Ovary (tissue), 9 donors: ENCODE measurements around the gene NIN. TPM values are rescaled to one million over a fixed set of nuclear protein-coding genes. Genes with fewer than 3 reads are reported as not detected.

Experiments used
- DNase-seq, 5 donors: peaks; one replicate each; pipeline ENCODE4 v3.0.0-alpha.2; 2019 to 2020
- H3K27ac ChIP-seq, 2 donors: fragments of 200-600 bp; one replicate each; pipeline versions ENCODE4 v1.5.1 to v1.8.0; 2019 to 2022
- H3K27me3 ChIP-seq: fragments of 200-600 bp; one replicate; pipeline ENCODE4 v1.8.0; 2022
- H3K36me3 ChIP-seq: fragments of 200-600 bp; sonication (generic); one replicate; pipeline ENCODE4 v1.5.1; 2019
- H3K4me1 ChIP-seq: one replicate; pipeline ENCODE4 v1.8.1; 2013; ENCODE audit warnings: mild to moderate bottlenecking, moderate library complexity; ENCODE audit not compliant: insufficient read depth
- H3K4me3 ChIP-seq: fragments of 200-600 bp; sonication (generic); one replicate; pipeline ENCODE4 v1.5.1; 2017
- H3K9me3 ChIP-seq, 2 donors: fragments of 200-600 bp in 1 of 2; sonication (generic) in 1 of 2; one replicate each; pipeline versions ENCODE4 v1.5.1 to v1.8.1; 2013 to 2019; ENCODE audit warnings: mild to moderate bottlenecking in 1 of 2, moderate library complexity in 1 of 2
- EP300 ChIP-seq: sonication (generic); formaldehyde crosslinking; IDR thresholded peaks from one replicate; pipeline ENCODE4 v1.6.1; 2017; ENCODE audit warnings: antibody characterized with exemption
- POLR2A ChIP-seq: fragments of 450-650 bp; IDR thresholded peaks from one replicate; pipeline ENCODE4 v1.6.1; 2017; ENCODE audit warnings: antibody characterized with exemption, mild to moderate bottlenecking, moderate library complexity
- WGBS, 3 donors: extraction: QIAGEN DNeasy Blood & Tissue Kit in 1 of 3; methylation state at CpG; one replicate each; pipeline versions ENCODE4 v1.1.5 to v1.1.7; 2013 to 2017; 5-methylcytosine and 5-hydroxymethylcytosine counted together
- intact Hi-C, 4 donors: fragments of 100-400 bp; cut with DNase I; formaldehyde crosslinking; loops; one replicate each; pipeline versions ENCODE4 v1.11.0 to v1.15.1; 2022 to 2023
- polyA plus RNA-seq, 2 donors: library from polyadenylated mRNA; stranded (reverse); fragments of 200-250 nt in 1 of 2; fragments of 350-450 nt in 1 of 2; fragmentation: Illumina TruSeq in 1 of 2; extraction: RNeasy Lipid Tissue Mini Kit (QIAGEN cat#74804) in 1 of 2; gene quantifications; one replicate each; pipeline ENCODE4 v1.2.3, GENCODE V29; 2013 to 2014
- total RNA-seq, 7 donors: library from RNA; depleted of rRNA in 2 of 7; stranded (reverse); fragments of >200 nt in 2 of 7; fragmentation: NEBNext Ultra II Directional in 3 of 7; extraction: Animal tissue kit (Norgen Biotek cat#: 25700) in 3 of 7; gene quantifications; one replicate each; pipeline versions ENCODE4 v1.1.0 to v1.2.4, GENCODE V29; 2016 to 2023
- TF ChIP-seq, protein P1 (sequence below), 3 donors: fragments of 450-650 bp in 2 of 3; fragments of 200-600 bp in 1 of 3; IDR thresholded peaks; one replicate each; pipeline versions ENCODE4 v1.5.1 to v1.8.0; 2016 to 2022; ENCODE audit warnings: antibody characterized with exemption in 3 of 3, mild to moderate bottlenecking in 1 of 3
- donor health status: DM: no; HTN: no; CAD: no; lungs with moderate emphysema.
- donor health status: DM: no; HTN: no; CAD: no.
- donor health status: Bipolar disorder and iron deficiency.
- donor health status: DM: yes; HTN: yes; CAD: no.
- donor health status: DM: no; HTN: no; CAD: no.
- donor health status: DM: yes; HTN: yes; CAD: no.

NIN gene
- total and polyA plus RNA-seq, 9 donors = 6.4 to 32.4 (median 28.0) TPM

DNA sequence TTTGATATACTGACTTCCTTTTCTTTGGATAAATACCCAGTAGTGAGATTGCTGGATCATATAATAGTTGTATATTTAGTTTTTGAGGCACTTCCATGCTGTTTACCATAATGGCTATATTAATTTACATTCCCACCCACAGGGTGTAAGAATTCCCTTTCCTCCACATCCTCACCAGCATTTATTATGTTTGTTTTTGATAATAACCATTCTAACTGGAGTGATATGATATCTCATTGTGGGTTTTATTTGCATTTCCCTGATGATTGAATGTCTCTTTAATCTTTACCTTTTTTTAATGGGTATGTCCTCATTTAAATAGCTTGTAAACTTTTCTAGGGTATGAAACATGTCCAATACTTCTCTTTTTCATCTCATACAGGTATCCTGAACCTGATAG lies 151.3 kb downstream of the NIN start:
- TF ChIP-seq EP300 (no peak), POLR2A (no peak)
- TF ChIP-seq, protein P1, sequence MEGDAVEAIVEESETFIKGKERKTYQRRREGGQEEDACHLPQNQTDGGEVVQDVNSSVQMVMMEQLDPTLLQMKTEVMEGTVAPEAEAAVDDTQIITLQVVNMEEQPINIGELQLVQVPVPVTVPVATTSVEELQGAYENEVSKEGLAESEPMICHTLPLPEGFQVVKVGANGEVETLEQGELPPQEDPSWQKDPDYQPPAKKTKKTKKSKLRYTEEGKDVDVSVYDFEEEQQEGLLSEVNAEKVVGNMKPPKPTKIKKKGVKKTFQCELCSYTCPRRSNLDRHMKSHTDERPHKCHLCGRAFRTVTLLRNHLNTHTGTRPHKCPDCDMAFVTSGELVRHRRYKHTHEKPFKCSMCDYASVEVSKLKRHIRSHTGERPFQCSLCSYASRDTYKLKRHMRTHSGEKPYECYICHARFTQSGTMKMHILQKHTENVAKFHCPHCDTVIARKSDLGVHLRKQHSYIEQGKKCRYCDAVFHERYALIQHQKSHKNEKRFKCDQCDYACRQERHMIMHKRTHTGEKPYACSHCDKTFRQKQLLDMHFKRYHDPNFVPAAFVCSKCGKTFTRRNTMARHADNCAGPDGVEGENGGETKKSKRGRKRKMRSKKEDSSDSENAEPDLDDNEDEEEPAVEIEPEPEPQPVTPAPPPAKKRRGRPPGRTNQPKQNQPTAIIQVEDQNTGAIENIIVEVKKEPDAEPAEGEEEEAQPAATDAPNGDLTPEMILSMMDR (IDR thresholded peaks at IDR 0.05) = no peak
- Histone ChIP-seq H3K27ac (no peak overlapping the region), H3K4me1 (no peaks in the 10 kb centered on the region), H3K9me3 (no peaks in the 10 kb centered on the region), H3K4me3 (no peak overlapping the region), H3K36me3 (no peaks in the 10 kb centered on the region), H3K27me3 (no peaks in the 10 kb centered on the region)
- intact Hi-C loops = no loop called here
- no peak for DNase-seq

DNA sequence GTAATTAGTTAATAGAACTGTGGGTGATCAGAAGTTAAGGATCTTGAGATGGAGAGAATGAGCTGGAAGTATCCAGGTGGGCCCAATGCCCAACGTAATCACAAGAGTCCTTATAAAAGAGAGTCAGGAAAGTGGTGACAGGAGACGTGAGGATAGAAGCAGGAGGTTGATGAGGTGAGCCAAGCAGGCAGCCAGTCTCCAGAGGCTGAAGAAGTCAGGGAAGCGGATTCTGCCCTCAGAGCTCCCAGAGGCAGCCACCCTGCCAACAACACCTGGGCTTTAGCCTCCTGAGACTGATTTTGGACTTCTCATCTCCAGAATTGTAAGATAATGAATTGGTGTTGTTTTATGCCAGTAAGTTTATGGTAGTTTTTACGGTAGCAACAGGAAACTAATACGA lies 152.8 kb downstream of the NIN start:
- no peak for DNase-seq
- Histone ChIP-seq H3K4me3 (no peak overlapping the region), H3K9me3 (no peaks in the 10 kb centered on the region), H3K27ac (no peak overlapping the region), H3K4me1 (no peaks in the 10 kb centered on the region), H3K27me3 (no peaks in the 10 kb centered on the region), H3K36me3 (no peaks in the 10 kb centered on the region)
- 90 to 94% (median 92%) methylated on average over 5 of the region's 5 CpGs for WGBS, 3 donors
- no peak for TF ChIP-seq EP300
- TF ChIP-seq, protein P1 (IDR thresholded peaks at IDR 0.05) = no peak
- TF ChIP-seq POLR2A = no peak
- intact Hi-C loops = no loop called here

DNA sequence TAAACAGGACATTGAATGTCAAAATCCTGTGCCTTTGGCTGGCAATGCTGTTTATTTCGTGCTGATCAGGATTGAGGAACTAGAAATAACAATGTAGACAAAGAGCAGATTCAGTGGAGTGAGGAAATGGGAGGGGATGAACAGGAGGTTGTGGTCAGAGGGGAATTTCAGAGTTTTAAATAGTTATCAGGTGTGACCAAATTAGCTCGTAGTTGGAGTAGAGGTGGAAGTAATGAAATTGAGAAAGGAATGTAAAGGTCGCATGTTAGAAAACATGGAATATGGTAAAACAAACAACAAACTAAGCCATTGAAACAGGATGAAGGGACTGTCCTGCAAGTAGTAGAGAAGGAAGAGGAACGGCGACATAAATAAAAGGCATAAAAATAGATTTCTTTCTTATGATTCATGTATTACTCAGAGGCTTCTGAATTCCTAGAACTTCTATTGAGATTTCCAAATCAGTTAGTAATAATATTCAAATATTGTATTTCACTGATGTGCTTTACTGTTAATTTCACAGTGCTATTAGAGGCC lies 153.4 kb downstream of the NIN start:
- TF ChIP-seq POLR2A (no peak), EP300 (no peak)
- TF ChIP-seq, protein P1 (IDR thresholded peaks at IDR 0.05) = no peak
- H3K9me3 ChIP-seq = no peaks in the 10 kb centered on the region
- no peak overlapping the region for H3K27ac ChIP-seq
- 46 to 49% (median 46%) methylated on average over 5 of the region's 5 CpGs for WGBS, 3 donors
- no peaks in the 10 kb centered on the region for H3K36me3 ChIP-seq
- H3K4me1 ChIP-seq = no peaks in the 10 kb centered on the region
- DNase-seq = no peak
- intact Hi-C loops = no loop called here
- no peaks in the 10 kb centered on the region for H3K27me3 ChIP-seq
- H3K4me3 ChIP-seq = no peak overlapping the region

DNA sequence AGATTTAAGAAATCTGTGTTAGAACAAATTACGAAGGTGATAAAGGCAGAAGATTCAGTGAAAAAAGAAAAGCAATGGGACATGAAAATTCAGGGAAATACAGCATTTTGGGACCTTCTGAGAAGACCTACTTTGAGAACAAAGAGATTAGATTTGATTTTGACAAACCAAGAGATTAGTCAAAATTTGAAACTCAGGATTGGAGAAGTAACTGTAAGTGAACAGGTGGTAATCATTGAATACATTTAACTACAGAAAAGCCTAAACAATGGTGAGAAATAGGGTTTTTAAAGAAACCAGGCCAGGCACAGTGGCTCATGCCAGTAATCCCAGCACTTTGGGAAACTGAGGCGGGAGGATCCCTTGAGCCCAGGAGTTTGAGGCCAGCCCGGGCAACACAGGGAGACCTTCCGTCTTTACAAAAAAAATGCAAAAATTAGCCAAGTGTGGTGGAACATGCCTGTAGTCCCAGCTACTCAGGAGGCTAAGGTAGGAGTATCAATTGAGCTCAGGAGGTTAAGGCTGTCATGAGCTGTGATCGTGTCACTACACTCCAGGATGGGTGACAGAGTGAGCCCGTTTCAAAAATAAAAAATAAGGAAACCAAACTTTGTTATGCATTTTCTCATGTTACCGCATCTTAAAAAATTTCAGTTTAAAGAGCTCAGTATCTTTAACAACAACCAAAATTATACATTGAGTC lies 154.0 kb downstream of the NIN start:
- no peaks in the 10 kb centered on the region for H3K27me3 ChIP-seq
- H3K27ac ChIP-seq = no peak overlapping the region
- H3K36me3 ChIP-seq = no peaks in the 10 kb centered on the region
- WGBS, 3 donors = 84 to 93% (median 86%) methylated on average over 7 of the region's 7 CpGs
- H3K9me3 ChIP-seq = no peaks in the 10 kb centered on the region
- H3K4me3 ChIP-seq = no peak overlapping the region
- no peaks in the 10 kb centered on the region for H3K4me1 ChIP-seq
- TF ChIP-seq EP300 (no peak), POLR2A (no peak)
- TF ChIP-seq, protein P1 (IDR thresholded peaks at IDR 0.05) = no peak
- intact Hi-C loops = no loop called here
- DNase-seq = no peak
